DMS153 treated with DMSO at 0.1 percent for 48 hours (cell line): ENCODE measurements around the gene TMEM163.
"Not testable (repeated sequence)": the region's sequence is repeated elsewhere in the genome, so short reads cannot be mapped to it uniquely, and the experiment has no call there.

Source experiments
- DNase-seq: peaks from one replicate; lab custom pipeline; 2025; ENCODE audit not compliant: unreplicated experiment; lab: John Stamatoyannopoulos, UW

Gene TMEM163

GRCh38 chr2:134583462-134583861, 135.3 kb downstream of the TMEM163 start:
- no peak for DNase-seq

- DNase-seq = no peak
Measured at GRCh38 chr2:134582547-134582899, 136.3 kb downstream of the TMEM163 start.

GRCh38 chr2:134581877-134582546, 136.8 kb downstream of the TMEM163 start:
- DNase-seq = no peak

GRCh38 chr2:134578316-134578715, 140.5 kb downstream of the TMEM163 start:
- no peak for DNase-seq

- DNase-seq = no peak
Measured at GRCh38 chr2:134576478-134576877, 142.3 kb downstream of the TMEM163 start.

GRCh38 chr2:134575888-134576287, 142.9 kb downstream of the TMEM163 start:
- DNase-seq = no peak

- DNase-seq = no peak
Measured at GRCh38 chr2:134574611-134575330, 144.0 kb downstream of the TMEM163 start.

GRCh38 chr2:134573724-134574123, 145.1 kb downstream of the TMEM163 start:
- DNase-seq = no peak

GRCh38 chr2:134573085-134573370, 145.8 kb downstream of the TMEM163 start:
- no peak for DNase-seq

- DNase-seq = no peak
Measured at GRCh38 chr2:134572314-134573084, 146.3 kb downstream of the TMEM163 start.

GRCh38 chr2:134570676-134571075, 148.1 kb downstream of the TMEM163 start:
- no peak for DNase-seq

GRCh38 chr2:134568413-134568812, 150.4 kb downstream of the TMEM163 start:
- DNase-seq = no peak

- DNase-seq = no peak
Measured at GRCh38 chr2:134567666-134568065, 151.1 kb downstream of the TMEM163 start.

GRCh38 chr2:134564955-134565354, 153.8 kb downstream of the TMEM163 start:
- DNase-seq = not testable (repeated sequence)

GRCh38 chr2:134564549-134564948, 154.3 kb downstream of the TMEM163 start:
- no peak for DNase-seq

GRCh38 chr2:134558208-134558830, 160.5 kb downstream of the TMEM163 start:
- peak; percentile 57 for DNase-seq

GRCh38 chr2:134555411-134555810, 163.4 kb downstream of the TMEM163 start:
- no peak for DNase-seq

GRCh38 chr2:134553657-134554056, 165.1 kb downstream of the TMEM163 start:
- DNase-seq = no peak

- no peak for DNase-seq
Measured at GRCh38 chr2:134550566-134551164, 168.1 kb downstream of the TMEM163 start.

- no peak for DNase-seq
Measured at GRCh38 chr2:134549104-134549503, 169.7 kb downstream of the TMEM163 start.

GRCh38 chr2:134540990-134541389, 177.8 kb downstream of the TMEM163 start:
- no peak for DNase-seq
